SK-N-MC (cell line): ENCODE results near the gene INTS6.

Source experiments
- EZH2 ChIP-seq: fragments of 200-600 bp; sonication (generic); IDR thresholded peaks from one replicate; pipeline ENCODE4 v1.6.1; 2017; ENCODE audit warnings: antibody characterized with exemption
- POLR2AphosphoS5 ChIP-seq: IDR thresholded peaks from 2 replicates; pipeline ENCODE4 v1.6.1; 2012; ENCODE audit warnings: mild to moderate bottlenecking, low read depth, low read length, borderline replicate concordance

- TF ChIP-seq EZH2 (no peak), POLR2AphosphoS5 (no peak)
Observed at GRCh38 chr13:51360489-51360888, 92.3 kb downstream of the INTS6 start.
